Measurements from ENCODE around the gene MATK. TPM values are rescaled to one million over a fixed set of nuclear protein-coding genes. Genes with fewer than 3 reads are reported as not detected.

The MATK gene
- total RNA-seq, 1 experiment from 2014 or later = not detected

DNA sequence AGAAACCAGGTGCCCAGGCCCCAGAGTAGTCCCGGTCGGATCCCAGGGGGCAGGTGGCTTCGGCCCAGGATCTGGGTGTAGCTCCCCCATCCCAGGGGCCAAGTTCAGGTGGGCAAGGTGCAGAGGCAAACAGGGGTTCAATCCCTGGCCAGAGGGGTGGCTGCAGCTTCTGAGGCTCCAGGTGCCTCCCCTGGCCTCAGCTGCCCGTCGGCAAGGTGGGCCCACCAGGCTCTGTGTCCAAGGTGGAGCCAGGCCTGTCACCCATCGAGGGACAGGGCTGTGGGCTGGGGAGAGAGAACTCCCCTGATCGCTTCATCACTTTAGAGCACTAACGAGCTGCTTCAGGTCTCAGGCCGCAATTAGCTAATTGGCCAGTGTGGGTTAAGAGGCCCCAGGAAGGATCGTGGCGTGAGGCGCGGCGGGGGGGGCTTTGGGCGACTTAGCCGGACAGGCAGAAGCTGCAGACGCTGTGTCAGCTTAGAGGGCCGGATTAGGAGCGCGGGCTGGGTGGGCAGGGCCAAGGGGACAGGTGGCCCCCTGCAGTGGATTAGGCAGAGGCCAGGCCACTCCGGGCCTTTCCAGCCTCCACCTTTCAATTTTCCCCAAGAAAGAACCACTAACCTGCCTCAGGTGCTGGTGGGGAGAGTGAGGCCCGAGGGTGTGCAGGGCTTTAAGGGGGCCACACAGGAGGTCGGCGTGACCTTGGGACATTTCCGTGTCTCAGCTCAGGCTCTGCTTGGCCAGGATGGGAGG lies 11.4 kb downstream of the MATK start:
- no peak for ATAC-seq
- no peak overlapping the region for H3K27ac ChIP-seq (ENCODE audit: low read length)
- BruUV-seq (replicated peaks) = no TSS peak
- no peaks in the 10 kb centered on the region for H3K36me3 ChIP-seq (ENCODE audit: low read depth, low read length)
- no peaks in the 10 kb centered on the region for H4K20me1 ChIP-seq (ENCODE audit: low read length)
- H3F3A ChIP-seq (ENCODE audit: low read length, unreplicated experiment) = no peaks in the 10 kb centered on the region
- H3K4me1 ChIP-seq (ENCODE audit: insufficient read depth, low read length) = no peaks in the 10 kb centered on the region
- no peak overlapping the region for H3K9ac ChIP-seq (ENCODE audit: low read length)
- H2AFZ ChIP-seq (ENCODE audit: low read length) = no peak overlapping the region
- no peak for DNase-seq
- no peaks in the 10 kb centered on the region for H3K9me3 ChIP-seq (ENCODE audit: low read length)
- no peaks in the 10 kb centered on the region for H3K79me2 ChIP-seq (ENCODE audit: low read length)
- H3K9me2 ChIP-seq (replicated peaks; ENCODE audit: low read length) = no peaks in the 10 kb centered on the region
- POLR2A ChIA-PET (ENCODE audit: unreplicated experiment) = no interaction called here
- TF ChIP-seq EZH2phosphoT487 (IDR thresholded peaks at IDR 0.05; ENCODE audit: borderline replicate concordance, low read length) = no peak
- TF ChIP-seq, protein P1, sequence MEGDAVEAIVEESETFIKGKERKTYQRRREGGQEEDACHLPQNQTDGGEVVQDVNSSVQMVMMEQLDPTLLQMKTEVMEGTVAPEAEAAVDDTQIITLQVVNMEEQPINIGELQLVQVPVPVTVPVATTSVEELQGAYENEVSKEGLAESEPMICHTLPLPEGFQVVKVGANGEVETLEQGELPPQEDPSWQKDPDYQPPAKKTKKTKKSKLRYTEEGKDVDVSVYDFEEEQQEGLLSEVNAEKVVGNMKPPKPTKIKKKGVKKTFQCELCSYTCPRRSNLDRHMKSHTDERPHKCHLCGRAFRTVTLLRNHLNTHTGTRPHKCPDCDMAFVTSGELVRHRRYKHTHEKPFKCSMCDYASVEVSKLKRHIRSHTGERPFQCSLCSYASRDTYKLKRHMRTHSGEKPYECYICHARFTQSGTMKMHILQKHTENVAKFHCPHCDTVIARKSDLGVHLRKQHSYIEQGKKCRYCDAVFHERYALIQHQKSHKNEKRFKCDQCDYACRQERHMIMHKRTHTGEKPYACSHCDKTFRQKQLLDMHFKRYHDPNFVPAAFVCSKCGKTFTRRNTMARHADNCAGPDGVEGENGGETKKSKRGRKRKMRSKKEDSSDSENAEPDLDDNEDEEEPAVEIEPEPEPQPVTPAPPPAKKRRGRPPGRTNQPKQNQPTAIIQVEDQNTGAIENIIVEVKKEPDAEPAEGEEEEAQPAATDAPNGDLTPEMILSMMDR (conservative IDR thresholded peaks at IDR 0.05; ENCODE audit: low read depth, low read length) = no peak
- TF ChIP-seq EZH2 (IDR thresholded peaks at IDR 0.05; ENCODE audit: low read length, unreplicated experiment) = no peak
- CTCF ChIA-PET = no interaction called here
- H3K4me2 ChIP-seq (ENCODE audit: low read length) = no peak overlapping the region
- H3K4me3 ChIP-seq (ENCODE audit: low read length) = no peak overlapping the region
- intact Hi-C loops (cut with micrococcal nuclease) = no loop called here
- no peaks in the 10 kb centered on the region for H3K27me3 ChIP-seq (ENCODE audit: low read length)

DNA sequence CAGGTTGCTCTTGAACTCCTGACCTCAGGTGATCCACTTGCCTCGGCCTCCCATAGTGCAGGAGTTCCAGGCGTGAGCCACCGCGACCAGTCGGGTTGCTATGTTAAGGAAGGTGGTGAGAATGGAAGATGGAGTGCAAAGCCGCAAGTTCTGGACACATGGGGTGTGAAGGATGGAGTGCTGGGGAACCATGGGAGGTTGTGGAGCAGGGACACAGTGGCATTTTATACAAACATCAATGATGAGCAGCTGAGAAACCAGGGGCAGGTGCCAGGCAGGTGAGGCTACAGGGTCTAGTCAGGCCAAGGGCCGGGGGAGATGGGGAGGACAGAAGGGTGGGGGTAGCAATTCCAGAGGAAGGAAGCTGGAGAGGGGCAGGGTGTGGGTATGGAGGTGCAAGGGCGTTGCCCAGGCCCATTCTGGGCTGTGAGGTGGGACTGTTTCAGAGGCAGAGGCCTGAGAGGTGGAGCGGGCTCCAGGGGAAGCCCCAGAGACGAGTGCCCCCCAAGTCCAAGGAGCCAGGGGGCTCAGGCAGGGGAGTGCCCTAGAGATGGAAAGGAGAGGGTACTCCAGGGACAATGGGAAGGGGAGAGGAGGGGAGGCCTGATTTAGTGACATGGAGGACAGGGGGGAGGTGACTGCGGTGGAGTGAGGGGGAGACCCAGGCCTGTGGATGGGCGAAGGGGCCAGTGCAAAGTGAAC lies 12.2 kb downstream of the MATK start:
- Histone ChIP-seq H3K9me3 (ENCODE audit: low read length) (no peaks in the 10 kb centered on the region), H2AFZ (ENCODE audit: low read length) (no peak overlapping the region), H3K79me2 (ENCODE audit: low read length) (no peaks in the 10 kb centered on the region), H3K27me3 (ENCODE audit: low read length) (no peaks in the 10 kb centered on the region), H3K4me1 (ENCODE audit: insufficient read depth, low read length) (no peaks in the 10 kb centered on the region), H3F3A (ENCODE audit: low read length, unreplicated experiment) (no peaks in the 10 kb centered on the region), H3K4me3 (ENCODE audit: low read length) (no peak overlapping the region), H3K4me2 (ENCODE audit: low read length) (no peak overlapping the region), H4K20me1 (ENCODE audit: low read length) (no peaks in the 10 kb centered on the region), H3K27ac (ENCODE audit: low read length) (no peak overlapping the region), H3K9me2 (replicated peaks; ENCODE audit: low read length) (no peaks in the 10 kb centered on the region), H3K9ac (ENCODE audit: low read length) (no peak overlapping the region), H3K36me3 (ENCODE audit: low read depth, low read length) (no peaks in the 10 kb centered on the region)
- intact Hi-C loops (cut with micrococcal nuclease) = no loop called here
- ChIA-PET POLR2A (ENCODE audit: unreplicated experiment) (no interaction called here), CTCF (no interaction called here)
- ATAC-seq (no peak), DNase-seq (no peak)
- no TSS peak for BruUV-seq (replicated peaks)
- TF ChIP-seq, protein P1 (conservative IDR thresholded peaks at IDR 0.05; ENCODE audit: low read depth, low read length) = no peak
- TF ChIP-seq EZH2 (IDR thresholded peaks at IDR 0.05; ENCODE audit: low read length, unreplicated experiment) (no peak), EZH2phosphoT487 (IDR thresholded peaks at IDR 0.05; ENCODE audit: borderline replicate concordance, low read length) (no peak)

DNA sequence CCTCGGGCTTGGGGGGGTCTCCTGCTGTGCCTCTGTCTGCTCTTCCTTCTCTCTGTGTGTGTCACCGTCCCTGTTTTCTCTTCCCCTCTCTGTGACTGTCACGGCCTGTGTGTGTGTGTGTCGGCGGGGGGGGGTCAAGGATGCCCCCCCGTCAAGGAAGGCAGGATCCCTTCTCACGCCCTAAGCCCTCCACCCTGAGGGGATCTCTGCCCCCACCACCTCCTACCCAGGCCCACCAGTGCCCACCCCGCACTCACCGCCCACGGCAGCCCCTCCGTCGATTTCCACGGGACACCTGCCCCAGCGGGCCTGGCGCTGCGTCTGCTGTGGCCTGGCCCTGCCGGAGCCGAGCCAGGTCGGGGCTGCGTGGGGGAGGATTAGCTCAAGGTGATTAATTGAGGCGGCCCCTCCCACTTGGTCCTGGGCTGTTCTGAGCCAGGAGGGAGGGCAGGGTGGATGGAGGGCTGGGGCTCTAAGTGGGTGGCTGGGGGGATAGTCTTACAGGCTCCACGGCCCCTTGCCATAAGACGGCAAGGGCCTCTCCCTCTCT lies 14.2 kb downstream of the MATK start, which contains the start of gene RAX2:
RAX2 (minus strand) TSS at position 323 of the 550 bp plus-strand sequence. CDS start 486 bp downstream, outside the sequence.
- H3K4me2 ChIP-seq (ENCODE audit: low read length) = no peak within 1 kb of the TSS
- H3K9me2 ChIP-seq (replicated peaks; ENCODE audit: low read length) = no peaks in the 10 kb centered on the region
- ChIA-PET POLR2A (ENCODE audit: unreplicated experiment) (no interaction called here), CTCF (no interaction called here)
- H4K20me1 ChIP-seq (ENCODE audit: low read length) = no peaks in the 10 kb centered on the region
- no peak within 1 kb of the TSS for H2AFZ ChIP-seq (ENCODE audit: low read length)
- DNase-seq = no peak
- TF ChIP-seq, protein P1 (conservative IDR thresholded peaks at IDR 0.05; ENCODE audit: low read depth, low read length) = no peak
- TF ChIP-seq EZH2phosphoT487 (IDR thresholded peaks at IDR 0.05; ENCODE audit: borderline replicate concordance, low read length) (no peak), EZH2 (IDR thresholded peaks at IDR 0.05; ENCODE audit: low read length, unreplicated experiment) (no peak)
- no peaks in the 10 kb centered on the region for H3K79me2 ChIP-seq (ENCODE audit: low read length)
- no peak within 1 kb of the TSS for H3K4me3 ChIP-seq (ENCODE audit: low read length)
- no peaks in the 10 kb centered on the region for H3K9me3 ChIP-seq (ENCODE audit: low read length)
- H3K36me3 ChIP-seq (ENCODE audit: low read depth, low read length) = no peaks in the 10 kb centered on the region
- H3K27me3 ChIP-seq (ENCODE audit: low read length) = no peaks in the 10 kb centered on the region
- H3F3A ChIP-seq (ENCODE audit: low read length, unreplicated experiment) = no peaks in the 10 kb centered on the region
- no peaks in the 10 kb centered on the region for H3K4me1 ChIP-seq (ENCODE audit: insufficient read depth, low read length)
- no peak within 1 kb of the TSS for H3K9ac ChIP-seq (ENCODE audit: low read length)
- intact Hi-C loops (cut with micrococcal nuclease) = no loop called here
- no TSS peak for BruUV-seq (replicated peaks)
- no peak for ATAC-seq
- H3K27ac ChIP-seq (ENCODE audit: low read length) = no peak within 1 kb of the TSS
